ENCODE measurements around the gene NDUFA3.

DNA sequence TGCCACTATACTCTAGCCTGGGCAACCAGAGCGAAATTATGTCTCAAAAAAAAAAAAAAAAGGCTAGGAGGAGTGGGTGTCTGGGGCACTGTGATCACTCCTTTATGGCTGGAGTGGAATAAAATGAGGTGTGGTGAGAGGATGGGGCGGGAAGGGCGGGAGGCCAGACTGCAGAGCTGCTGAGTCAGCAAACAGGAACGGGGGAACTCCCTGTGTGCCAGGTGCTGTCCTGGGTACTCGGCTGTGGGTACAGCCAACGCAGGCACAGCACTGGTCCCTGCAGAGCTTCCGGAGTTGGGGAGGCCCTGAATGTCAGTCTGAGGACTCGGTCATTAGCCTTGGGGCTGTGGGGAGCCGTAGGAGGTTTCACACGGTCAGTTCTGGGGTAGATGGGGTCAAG lies 18.6 kb downstream of the NDUFA3 start:
- TF ChIP-seq, protein P1, sequence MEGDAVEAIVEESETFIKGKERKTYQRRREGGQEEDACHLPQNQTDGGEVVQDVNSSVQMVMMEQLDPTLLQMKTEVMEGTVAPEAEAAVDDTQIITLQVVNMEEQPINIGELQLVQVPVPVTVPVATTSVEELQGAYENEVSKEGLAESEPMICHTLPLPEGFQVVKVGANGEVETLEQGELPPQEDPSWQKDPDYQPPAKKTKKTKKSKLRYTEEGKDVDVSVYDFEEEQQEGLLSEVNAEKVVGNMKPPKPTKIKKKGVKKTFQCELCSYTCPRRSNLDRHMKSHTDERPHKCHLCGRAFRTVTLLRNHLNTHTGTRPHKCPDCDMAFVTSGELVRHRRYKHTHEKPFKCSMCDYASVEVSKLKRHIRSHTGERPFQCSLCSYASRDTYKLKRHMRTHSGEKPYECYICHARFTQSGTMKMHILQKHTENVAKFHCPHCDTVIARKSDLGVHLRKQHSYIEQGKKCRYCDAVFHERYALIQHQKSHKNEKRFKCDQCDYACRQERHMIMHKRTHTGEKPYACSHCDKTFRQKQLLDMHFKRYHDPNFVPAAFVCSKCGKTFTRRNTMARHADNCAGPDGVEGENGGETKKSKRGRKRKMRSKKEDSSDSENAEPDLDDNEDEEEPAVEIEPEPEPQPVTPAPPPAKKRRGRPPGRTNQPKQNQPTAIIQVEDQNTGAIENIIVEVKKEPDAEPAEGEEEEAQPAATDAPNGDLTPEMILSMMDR (IDR thresholded peaks at IDR 0.05; ENCODE audit: low read depth, low read length, poor library complexity, severe bottlenecking) = no peak
- TF ChIP-seq EZH2phosphoT487 (IDR thresholded peaks at IDR 0.05; ENCODE audit: borderline replicate concordance, low read length) = no peak

All from DOHH2 (cell line).